ENCODE data around the gene MSANTD1.

MSANTD1 gene

DNA sequence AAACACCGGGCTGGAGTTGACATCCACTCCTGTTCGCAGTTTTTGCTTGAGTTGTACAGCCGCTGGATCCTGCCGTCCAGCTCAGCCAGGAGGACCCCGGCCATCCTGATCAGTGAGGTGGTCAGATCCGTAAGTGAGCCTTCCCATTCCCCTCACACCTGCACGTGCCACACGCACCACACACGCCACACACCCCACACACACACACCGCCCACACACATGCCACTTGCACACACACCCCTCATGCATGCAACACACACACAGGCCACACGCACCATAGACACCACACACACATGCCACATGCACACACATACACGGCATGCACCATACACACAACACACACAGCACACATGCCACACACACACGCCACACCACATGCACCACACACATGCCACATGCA, 20.1 kb upstream of the MSANTD1 start:
- Histone ChIP-seq H4K20me1 (ENCODE audit: control insufficient read depth, insufficient read depth, low read depth, low read length) (no peaks in the 10 kb centered on the region), H3K9me2 (replicated peaks; ENCODE audit: control insufficient read depth, low read length) (no peaks in the 10 kb centered on the region), H3K9me3 (ENCODE audit: control insufficient read depth, insufficient read depth, low read length) (no peaks in the 10 kb centered on the region), H3K4me1 (ENCODE audit: control insufficient read depth, low read length) (no peaks in the 10 kb centered on the region), H3K79me2 (ENCODE audit: control insufficient read depth, low read length) (no peaks in the 10 kb centered on the region), H3K4me2 (ENCODE audit: low read length) (no peak overlapping the region), H3K36me3 (ENCODE audit: control insufficient read depth, low read length) (peaks cover 84% of the 10 kb centered on the region), H3F3A (ENCODE audit: control insufficient read depth, insufficient read depth) (no peaks in the 10 kb centered on the region), H3K27ac (ENCODE audit: low read depth, low read length) (no peak overlapping the region), H3K27me3 (ENCODE audit: control insufficient read depth, low read length) (no peaks in the 10 kb centered on the region), H3K4me3 (ENCODE audit: low read length) (no peak overlapping the region)
- TF ChIP-seq, protein P1, sequence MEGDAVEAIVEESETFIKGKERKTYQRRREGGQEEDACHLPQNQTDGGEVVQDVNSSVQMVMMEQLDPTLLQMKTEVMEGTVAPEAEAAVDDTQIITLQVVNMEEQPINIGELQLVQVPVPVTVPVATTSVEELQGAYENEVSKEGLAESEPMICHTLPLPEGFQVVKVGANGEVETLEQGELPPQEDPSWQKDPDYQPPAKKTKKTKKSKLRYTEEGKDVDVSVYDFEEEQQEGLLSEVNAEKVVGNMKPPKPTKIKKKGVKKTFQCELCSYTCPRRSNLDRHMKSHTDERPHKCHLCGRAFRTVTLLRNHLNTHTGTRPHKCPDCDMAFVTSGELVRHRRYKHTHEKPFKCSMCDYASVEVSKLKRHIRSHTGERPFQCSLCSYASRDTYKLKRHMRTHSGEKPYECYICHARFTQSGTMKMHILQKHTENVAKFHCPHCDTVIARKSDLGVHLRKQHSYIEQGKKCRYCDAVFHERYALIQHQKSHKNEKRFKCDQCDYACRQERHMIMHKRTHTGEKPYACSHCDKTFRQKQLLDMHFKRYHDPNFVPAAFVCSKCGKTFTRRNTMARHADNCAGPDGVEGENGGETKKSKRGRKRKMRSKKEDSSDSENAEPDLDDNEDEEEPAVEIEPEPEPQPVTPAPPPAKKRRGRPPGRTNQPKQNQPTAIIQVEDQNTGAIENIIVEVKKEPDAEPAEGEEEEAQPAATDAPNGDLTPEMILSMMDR (IDR thresholded peaks at IDR 0.05; ENCODE audit: low read depth, low read length, poor library complexity, severe bottlenecking): no peak
- TF ChIP-seq EZH2phosphoT487 (IDR thresholded peaks at IDR 0.05; ENCODE audit: borderline replicate concordance, low read length): no peak

DNA sequence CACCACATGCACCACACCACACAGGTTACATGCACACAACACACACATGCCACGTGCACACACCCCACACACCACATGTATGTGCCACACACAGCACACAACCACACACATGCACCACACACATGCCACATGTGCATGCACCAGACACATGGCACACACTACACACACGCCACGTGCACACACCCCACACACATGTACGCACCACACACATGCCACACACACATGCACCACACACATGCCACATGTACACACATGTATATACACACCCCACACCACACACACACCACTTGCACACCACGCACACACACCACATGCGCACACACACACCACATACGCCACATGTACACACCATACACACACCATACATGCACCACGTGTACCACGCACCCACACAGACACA, 19.6 kb upstream of the MSANTD1 start:
- peaks cover 84% of the 10 kb centered on the region for H3K36me3 ChIP-seq (ENCODE audit: control insufficient read depth, low read length)
- no peak overlapping the region for H3K27ac ChIP-seq (ENCODE audit: low read depth, low read length)
- no peaks in the 10 kb centered on the region for H3K27me3 ChIP-seq (ENCODE audit: control insufficient read depth, low read length)
- H3K4me1 ChIP-seq (ENCODE audit: control insufficient read depth, low read length): no peaks in the 10 kb centered on the region
- no peak overlapping the region for H3K4me3 ChIP-seq (ENCODE audit: low read length)
- TF ChIP-seq, protein P1 (IDR thresholded peaks at IDR 0.05; ENCODE audit: low read depth, low read length, poor library complexity, severe bottlenecking): no peak
- no peak for TF ChIP-seq EZH2phosphoT487 (IDR thresholded peaks at IDR 0.05; ENCODE audit: borderline replicate concordance, low read length)
- H3K79me2 ChIP-seq (ENCODE audit: control insufficient read depth, low read length): no peaks in the 10 kb centered on the region
- no peaks in the 10 kb centered on the region for H3K9me2 ChIP-seq (replicated peaks; ENCODE audit: control insufficient read depth, low read length)
- H3F3A ChIP-seq (ENCODE audit: control insufficient read depth, insufficient read depth): no peaks in the 10 kb centered on the region
- H3K4me2 ChIP-seq (ENCODE audit: low read length): no peak overlapping the region
- H4K20me1 ChIP-seq (ENCODE audit: control insufficient read depth, insufficient read depth, low read depth, low read length): no peaks in the 10 kb centered on the region
- H3K9me3 ChIP-seq (ENCODE audit: control insufficient read depth, insufficient read depth, low read length): no peaks in the 10 kb centered on the region

DNA sequence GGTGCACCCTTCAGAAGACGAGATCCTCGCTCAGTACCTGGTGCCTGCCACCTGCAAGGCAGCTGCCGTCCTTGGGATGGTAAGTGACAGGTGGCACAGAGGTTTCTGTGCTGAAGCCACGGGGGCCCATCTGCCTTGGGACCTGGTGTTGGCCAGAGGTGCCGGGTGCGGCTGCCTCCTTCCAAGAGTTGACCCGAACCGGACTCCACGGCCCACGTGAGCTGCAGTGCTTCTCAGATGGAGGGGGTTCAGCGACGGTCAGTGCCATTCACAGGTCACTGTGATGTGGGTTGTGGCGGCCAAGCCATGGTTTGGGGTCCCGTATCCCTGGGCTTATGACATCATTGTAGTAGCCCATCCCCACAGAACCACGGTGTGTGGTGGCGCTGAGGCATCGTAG, 19.0 kb upstream of the MSANTD1 start:
- Histone ChIP-seq H3K27ac (ENCODE audit: low read depth, low read length) (no peak overlapping the region), H3K9me3 (ENCODE audit: control insufficient read depth, insufficient read depth, low read length) (no peaks in the 10 kb centered on the region), H3K36me3 (ENCODE audit: control insufficient read depth, low read length) (peaks cover 83% of the 10 kb centered on the region), H3F3A (ENCODE audit: control insufficient read depth, insufficient read depth) (no peaks in the 10 kb centered on the region), H3K4me1 (ENCODE audit: control insufficient read depth, low read length) (no peaks in the 10 kb centered on the region), H3K4me2 (ENCODE audit: low read length) (no peak overlapping the region), H3K27me3 (ENCODE audit: control insufficient read depth, low read length) (no peaks in the 10 kb centered on the region), H3K4me3 (ENCODE audit: low read length) (no peak overlapping the region), H3K9me2 (replicated peaks; ENCODE audit: control insufficient read depth, low read length) (no peaks in the 10 kb centered on the region), H3K79me2 (ENCODE audit: control insufficient read depth, low read length) (no peaks in the 10 kb centered on the region), H4K20me1 (ENCODE audit: control insufficient read depth, insufficient read depth, low read depth, low read length) (no peaks in the 10 kb centered on the region)
- TF ChIP-seq, protein P1 (IDR thresholded peaks at IDR 0.05; ENCODE audit: low read depth, low read length, poor library complexity, severe bottlenecking): no peak
- no peak for TF ChIP-seq EZH2phosphoT487 (IDR thresholded peaks at IDR 0.05; ENCODE audit: borderline replicate concordance, low read length)

DNA sequence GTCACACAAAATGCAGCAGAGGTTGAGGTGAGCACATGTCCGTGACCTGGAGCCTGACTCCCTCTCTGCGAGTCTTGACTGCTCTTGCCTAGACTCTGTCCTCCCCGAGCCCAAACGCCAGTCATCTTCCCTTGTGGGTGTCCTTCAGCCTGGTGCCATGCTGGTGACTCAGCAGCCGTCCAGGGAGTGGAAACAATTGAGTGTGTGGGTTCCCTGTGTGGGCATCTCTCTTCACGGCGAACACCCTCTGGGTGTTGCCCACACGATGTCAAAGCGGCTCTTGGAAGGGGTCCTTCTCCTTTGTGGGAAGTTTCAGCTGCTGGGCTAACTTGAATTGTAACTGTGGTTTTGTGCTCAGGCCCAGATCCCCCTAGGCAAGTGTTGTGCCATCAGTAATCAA, 17.5 kb upstream of the MSANTD1 start:
- Histone ChIP-seq H3K27ac (ENCODE audit: low read depth, low read length) (no peak overlapping the region), H3K36me3 (ENCODE audit: control insufficient read depth, low read length) (peaks cover 86% of the 10 kb centered on the region), H3K9me2 (replicated peaks; ENCODE audit: control insufficient read depth, low read length) (no peaks in the 10 kb centered on the region), H3K4me3 (ENCODE audit: low read length) (no peak overlapping the region), H3K27me3 (ENCODE audit: control insufficient read depth, low read length) (no peaks in the 10 kb centered on the region), H4K20me1 (ENCODE audit: control insufficient read depth, insufficient read depth, low read depth, low read length) (no peaks in the 10 kb centered on the region), H3F3A (ENCODE audit: control insufficient read depth, insufficient read depth) (no peaks in the 10 kb centered on the region), H3K4me2 (ENCODE audit: low read length) (no peak overlapping the region), H3K79me2 (ENCODE audit: control insufficient read depth, low read length) (no peaks in the 10 kb centered on the region), H3K4me1 (ENCODE audit: control insufficient read depth, low read length) (no peaks in the 10 kb centered on the region), H3K9me3 (ENCODE audit: control insufficient read depth, insufficient read depth, low read length) (no peaks in the 10 kb centered on the region)
- TF ChIP-seq EZH2phosphoT487 (IDR thresholded peaks at IDR 0.05; ENCODE audit: borderline replicate concordance, low read length): no peak
- TF ChIP-seq, protein P1 (IDR thresholded peaks at IDR 0.05; ENCODE audit: low read depth, low read length, poor library complexity, severe bottlenecking): no peak
